Naive thymus-derived CD8-positive, alpha-beta T cell (primary cell): ENCODE data around the gene EMC6. TPM values are rescaled to one million over a fixed set of nuclear protein-coding genes. Genes with fewer than 3 reads are reported as not detected.

Experiments used
- ATAC-seq, 2 donors: fragments of 150-1000 bp; cut with Tn5 transposase in 1 of 2; sonication (Bioruptor Pico), chemical (Tn5 transposase) in 1 of 2; 1 replicate in 1 of 2; 2 replicates in 1 of 2; pipeline ENCODE4 v1.10.0; 2021; ENCODE audit warnings: mild to moderate bottlenecking in 2 of 2, moderate library complexity in 2 of 2
- POLR2A ChIA-PET: fragments of 350-600 bp; sonication (Branson Sonifier 250); formaldehyde crosslinking; loops from one replicate; lab custom pipeline; 2021; ENCODE audit warnings: antibody characterized with exemption; lab: Charles Lee
- DNase-seq, 10 donors: peaks; one replicate each; pipeline versions ENCODE4 v3.0.0 to v3.0.0-alpha.2; 2020 to 2022
- H3K27ac Mint-ChIP-seq, 10 donors: one replicate each; pipeline ENCODE4 v1.8.0; 2020 to 2022; ENCODE audit warnings: mild to moderate bottlenecking in 10 of 10, mixed read lengths in 10 of 10, moderate library complexity in 4 of 10, inconsistent platforms in 1 of 10
- H3K27me3 Mint-ChIP-seq, 5 donors: one replicate each; pipeline ENCODE4 v1.8.0; 2021 to 2022; ENCODE audit warnings: mixed read lengths in 5 of 5
- H3K36me3 Mint-ChIP-seq, 3 donors: one replicate each; pipeline ENCODE4 v1.8.0; 2020 to 2022; ENCODE audit warnings: mixed read lengths in 3 of 3, mild to moderate bottlenecking in 2 of 3, inconsistent platforms in 1 of 3
- H3K4me1 Mint-ChIP-seq, 4 donors: one replicate each; pipeline ENCODE4 v1.8.0; 2021 to 2022; ENCODE audit warnings: mixed read lengths in 4 of 4
- H3K4me3 Mint-ChIP-seq, 10 donors: one replicate each; pipeline ENCODE4 v1.8.0; 2020 to 2022; ENCODE audit warnings: mild to moderate bottlenecking in 10 of 10, mixed read lengths in 10 of 10, moderate library complexity in 6 of 10, inconsistent platforms in 1 of 10
- H3K9me3 Mint-ChIP-seq, 9 donors: one replicate each; pipeline ENCODE4 v1.8.0; 2020 to 2022; ENCODE audit warnings: mixed read lengths in 9 of 9, mild to moderate bottlenecking in 3 of 9, inconsistent platforms in 1 of 9, moderate library complexity in 1 of 9
- polyA plus RNA-seq, 3 donors: library from polyadenylated mRNA; unstranded; fragments of 300-500 nt; fragmentation: Illumina TruSeq; gene quantifications; one replicate each; pipeline ENCODE4 v1.2.3, GENCODE V29; 2021
- total RNA-seq, 8 experiments: library from RNA in 2 of 8; stranded (reverse) in 2 of 8; gene quantifications; one replicate each; pipeline ENCODE4 v1.2.3 and lab custom pipeline; 2021 to 2026

EMC6 gene
- total and polyA plus RNA-seq, 5 experiments from 2014 or later = 29.8 to 97.0 (median 83.3) TPM

DNA sequence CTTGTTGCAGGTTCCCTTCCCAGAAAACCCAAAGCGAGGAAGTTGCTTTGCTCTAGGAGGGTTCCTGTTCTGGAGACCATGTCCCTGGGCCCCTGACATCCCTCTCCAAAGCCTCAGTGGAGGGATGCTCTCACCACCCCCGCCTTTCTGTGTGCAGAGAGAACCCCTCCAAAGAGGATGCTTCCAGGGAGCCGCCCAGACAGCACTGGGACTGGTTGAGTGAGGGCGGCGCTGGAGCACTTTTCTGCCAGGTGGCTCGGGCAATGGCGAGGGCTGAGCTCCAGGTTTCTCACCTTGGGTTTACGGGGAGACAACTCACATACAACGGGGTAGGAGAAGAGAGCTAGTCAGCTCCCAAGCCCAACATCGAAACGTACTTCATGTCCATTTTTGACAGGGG is 7.3 kb downstream of the EMC6 start:
- POLR2A ChIA-PET = no interaction called here
- no peak for ATAC-seq
- H3K27me3 Mint-ChIP-seq = no peaks in the 10 kb centered on the region

DNA sequence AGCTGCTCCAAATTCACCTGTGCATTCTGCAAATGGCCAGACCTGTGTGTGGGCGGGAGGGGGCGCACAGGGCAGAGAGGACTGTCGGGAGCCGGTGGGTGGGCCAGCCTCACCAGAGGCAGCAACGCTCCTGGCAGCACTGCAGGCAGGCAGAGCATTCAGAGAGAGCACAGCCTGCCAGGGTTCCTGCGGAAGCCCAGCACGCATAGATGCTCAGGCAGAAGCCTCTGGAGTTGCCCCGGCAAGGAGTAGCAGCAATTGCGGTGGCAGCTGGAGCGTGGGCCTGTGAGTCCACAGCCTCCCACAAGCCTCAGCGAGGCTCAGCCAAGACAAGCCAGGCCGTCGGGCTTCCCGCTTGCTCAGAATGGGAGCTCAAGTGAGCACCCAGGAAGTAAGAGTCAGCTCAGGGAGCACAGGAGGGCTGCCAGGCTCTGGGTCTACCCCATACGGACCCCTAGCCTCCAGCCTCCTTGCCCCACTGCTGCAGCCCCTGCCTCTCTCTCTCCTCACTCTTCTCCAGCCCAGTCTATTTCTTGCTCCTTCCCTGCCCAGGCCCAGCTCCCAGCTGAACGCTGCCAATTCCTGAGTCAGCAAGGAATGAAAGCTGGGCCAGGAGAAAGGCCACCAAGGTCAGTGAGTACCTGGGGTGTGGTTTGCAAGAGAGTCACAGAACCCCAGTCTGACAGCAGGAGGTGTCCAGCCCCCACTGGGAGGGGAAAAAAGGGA is 9.6 kb downstream of the EMC6 start:
- no peak for ATAC-seq
- H3K27me3 Mint-ChIP-seq = no peaks in the 10 kb centered on the region
- H3K4me3 Mint-ChIP-seq = no peak overlapping the region
- no peak for DNase-seq
- no peaks in the 10 kb centered on the region for H3K9me3 Mint-ChIP-seq
- POLR2A ChIA-PET = interaction anchor here (1.9 kb wide), 1 partner anchor 45 kb away, joined by 5 read pairs; the partner anchor contains the start of gene HASPIN
- H3K27ac Mint-ChIP-seq = peak overlapping the region in 1 of 10 donors; percentile 82
- H3K4me1 Mint-ChIP-seq = peaks cover 6 to 14% (median 10%) of the 10 kb centered on the region in 4 donors
- peaks cover 0 to 8% (median 0%) of the 10 kb centered on the region in 3 donors for H3K36me3 Mint-ChIP-seq

More for the DNA sequence above, 7.3 kb downstream of the EMC6 start:
- Mint-ChIP-seq H3K4me3 (no peak overlapping the region), H3K9me3 (no peaks in the 10 kb centered on the region), H3K36me3 (peaks cover 0 to 16% (median 0%) of the 10 kb centered on the region in 3 donors), H3K4me1 (peaks cover 0 to 5% (median 4%) of the 10 kb centered on the region in 4 donors), H3K27ac (no peak overlapping the region)
- no peak for DNase-seq

DNA sequence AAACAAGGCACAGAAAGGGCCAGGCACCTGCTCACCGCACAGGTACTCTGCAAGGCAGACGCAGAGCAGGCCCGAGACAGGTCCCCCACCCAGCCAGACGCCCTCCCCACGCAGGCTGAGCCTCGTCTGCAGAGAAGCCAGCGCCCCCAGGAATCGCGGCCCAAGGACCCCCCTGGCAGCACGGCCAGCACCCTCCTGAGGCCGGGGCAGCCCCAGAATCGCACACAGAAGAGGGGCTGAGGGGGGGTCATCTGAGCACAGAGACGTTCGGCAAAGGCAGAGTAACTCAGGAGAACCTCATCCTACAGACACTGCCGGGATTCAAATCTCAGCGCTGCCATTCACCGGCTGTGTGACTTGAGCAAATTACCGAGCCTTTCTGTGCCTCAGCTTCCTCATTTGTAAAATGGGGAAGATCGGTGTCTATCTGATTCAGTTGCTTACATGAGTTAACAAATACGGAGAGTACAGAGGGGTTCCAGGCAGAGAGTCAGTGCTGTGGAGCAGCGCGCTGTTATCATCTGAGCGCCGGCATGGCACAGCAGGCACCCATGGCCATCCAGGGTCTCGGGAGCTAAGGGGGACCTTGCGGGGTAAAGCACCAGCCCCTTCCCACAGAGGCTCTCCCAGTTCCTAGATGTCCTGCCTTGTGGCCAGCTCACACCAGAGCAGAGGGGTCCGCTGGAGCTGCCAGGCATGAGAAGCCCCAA is 10.4 kb downstream of the EMC6 start:
- no peaks in the 10 kb centered on the region for H3K9me3 Mint-ChIP-seq
- ATAC-seq (no peak), DNase-seq (peak in 1 of 10 donors; percentile 19)
- H3K4me1 Mint-ChIP-seq = peaks cover 8 to 18% (median 12%) of the 10 kb centered on the region in 4 donors
- H3K36me3 Mint-ChIP-seq = peaks cover 0 to 8% (median 0%) of the 10 kb centered on the region in 3 donors
- no peak overlapping the region for H3K4me3 Mint-ChIP-seq
- no peaks in the 10 kb centered on the region for H3K27me3 Mint-ChIP-seq
- POLR2A ChIA-PET = interaction anchor here (1.0 to 1.9 kb wide), 2 partner anchors 44 to 59 kb away, joined by 3 to 5 read pairs; partner anchors contain the start of gene HASPIN
- no peak overlapping the region for H3K27ac Mint-ChIP-seq

DNA sequence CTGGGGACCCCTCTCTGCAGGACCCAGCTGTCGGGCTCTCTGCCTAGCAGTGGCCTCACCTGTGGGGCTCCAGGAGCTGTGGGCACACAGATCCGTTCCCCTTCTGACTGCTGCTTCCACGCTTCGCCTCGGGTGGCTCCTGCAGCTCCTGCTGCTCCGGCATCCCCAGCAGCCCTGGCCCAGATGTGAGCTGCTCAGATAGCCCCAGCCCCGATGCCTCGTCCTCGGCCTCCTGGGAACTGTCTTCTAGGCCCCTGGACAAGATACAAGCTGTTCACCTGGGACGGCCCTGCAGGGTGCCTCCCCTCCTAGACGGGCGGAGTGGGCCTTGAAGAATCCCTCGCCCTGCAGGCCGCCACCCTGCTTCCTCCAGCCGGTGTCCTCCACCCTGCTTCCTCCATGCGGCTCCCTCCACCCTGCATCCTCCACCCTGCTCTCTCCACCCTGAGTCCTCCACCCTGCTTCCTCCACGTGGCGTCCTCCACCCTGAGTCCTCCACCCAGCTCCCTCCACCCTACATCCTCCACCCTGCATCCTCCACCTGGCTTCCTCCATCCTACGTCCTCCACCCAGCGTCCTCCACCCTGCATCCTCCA is 11.0 kb downstream of the EMC6 start:
- no peaks in the 10 kb centered on the region for H3K27me3 Mint-ChIP-seq
- H3K27ac Mint-ChIP-seq = no peak overlapping the region
- POLR2A ChIA-PET = interaction anchor here (1.0 kb wide), 1 partner anchor 58 kb away, joined by 3 read pairs; no protein-coding TSS in a partner anchor
- H3K36me3 Mint-ChIP-seq = peaks cover 0 to 8% (median 0%) of the 10 kb centered on the region in 3 donors
- H3K4me1 Mint-ChIP-seq = peaks cover 8 to 20% (median 12%) of the 10 kb centered on the region in 4 donors
- no peaks in the 10 kb centered on the region for H3K9me3 Mint-ChIP-seq
- no peak overlapping the region for H3K4me3 Mint-ChIP-seq
- DNase-seq = peak in 1 of 10 donors; percentile 61
- no peak for ATAC-seq

- ATAC-seq = no peak
- Mint-ChIP-seq H3K4me1 (peaks cover 8 to 20% (median 11%) of the 10 kb centered on the region in 4 donors), H3K27me3 (no peaks in the 10 kb centered on the region), H3K27ac (no peak overlapping the region), H3K9me3 (no peaks in the 10 kb centered on the region), H3K4me3 (no peak overlapping the region), H3K36me3 (peaks cover 0 to 6% (median 0%) of the 10 kb centered on the region in 3 donors)
- POLR2A ChIA-PET = no interaction called here
- peak in 1 of 10 donors; percentile 56 for DNase-seq
Observed at GRCh38 chr17:3681057-3681456, 12.4 kb downstream of the EMC6 start.

DNA sequence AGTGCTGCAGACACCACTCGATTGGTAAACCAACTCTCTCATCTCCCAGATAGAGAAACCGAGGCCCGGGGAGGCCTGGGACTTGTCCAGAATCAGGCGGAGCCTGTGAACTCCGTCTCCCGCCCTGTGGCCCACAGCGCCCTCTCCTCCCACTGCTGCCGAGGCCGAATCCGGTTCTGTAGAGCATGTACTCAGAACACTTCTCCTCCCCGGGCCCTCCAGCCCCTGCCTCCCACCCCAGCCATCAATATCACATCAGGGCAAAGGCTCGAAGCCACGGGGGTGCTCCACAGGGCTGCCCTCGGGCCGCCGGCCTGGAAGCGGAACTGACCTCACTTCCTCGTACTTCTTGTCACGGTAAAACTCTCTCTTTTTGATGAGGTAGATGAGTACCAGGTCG is 13.0 kb downstream of the EMC6 start:
- H3K36me3 Mint-ChIP-seq = peaks cover 0 to 6% (median 0%) of the 10 kb centered on the region in 3 donors
- H3K4me1 Mint-ChIP-seq = peaks cover 8 to 20% (median 11%) of the 10 kb centered on the region in 4 donors
- H3K4me3 Mint-ChIP-seq = no peak overlapping the region
- POLR2A ChIA-PET = interaction anchor here (1.5 kb wide), 1 partner anchor 14 kb away, joined by 4 read pairs; the partner anchor contains the start of gene P2RX5
- no peak overlapping the region for H3K27ac Mint-ChIP-seq
- peak in 1 of 10 donors; percentile 21 for DNase-seq
- H3K9me3 Mint-ChIP-seq = no peaks in the 10 kb centered on the region
- H3K27me3 Mint-ChIP-seq = no peaks in the 10 kb centered on the region
- ATAC-seq = no peak

- H3K27me3 Mint-ChIP-seq = no peaks in the 10 kb centered on the region
- H3K36me3 Mint-ChIP-seq = peaks cover 0 to 6% (median 0%) of the 10 kb centered on the region in 3 donors
- H3K9me3 Mint-ChIP-seq = no peaks in the 10 kb centered on the region
- H3K27ac Mint-ChIP-seq = peak overlapping the region in 1 of 10 donors; percentile 59
- no peak overlapping the region for H3K4me3 Mint-ChIP-seq
- ATAC-seq (no peak), DNase-seq (peak in 1 of 10 donors; percentile 52)
- peaks cover 8 to 20% (median 11%) of the 10 kb centered on the region in 4 donors for H3K4me1 Mint-ChIP-seq
- POLR2A ChIA-PET = interaction anchor here (1.5 kb wide), 1 partner anchor 14 kb away, joined by 4 read pairs; the partner anchor contains the start of gene P2RX5
Observed at GRCh38 chr17:3682033-3682432, 13.4 kb downstream of the EMC6 start.

GRCh38 chr17:3683054-3683511 is 14.5 kb downstream of the EMC6 start:
- DNase-seq (peak; percentile 28 to 79 (median 58)), ATAC-seq (peak; percentile 91 to 96)
- H3K4me3 Mint-ChIP-seq = no peak overlapping the region
- H3K36me3 Mint-ChIP-seq = peaks cover 0 to 2% (median 0%) of the 10 kb centered on the region in 3 donors
- POLR2A ChIA-PET = interaction anchor here (0.5 to 1.5 kb wide), 4 partner anchors 12 to 89 kb away, joined by 3 to 4 read pairs (median 3); partner anchors contain the start of gene P2RX5
- H3K27me3 Mint-ChIP-seq = no peaks in the 10 kb centered on the region
- H3K4me1 Mint-ChIP-seq = peaks cover 8 to 22% (median 11%) of the 10 kb centered on the region in 4 donors
- no peaks in the 10 kb centered on the region for H3K9me3 Mint-ChIP-seq
- H3K27ac Mint-ChIP-seq = peak overlapping the region in 2 of 10 donors; percentile 39 to 53

DNA sequence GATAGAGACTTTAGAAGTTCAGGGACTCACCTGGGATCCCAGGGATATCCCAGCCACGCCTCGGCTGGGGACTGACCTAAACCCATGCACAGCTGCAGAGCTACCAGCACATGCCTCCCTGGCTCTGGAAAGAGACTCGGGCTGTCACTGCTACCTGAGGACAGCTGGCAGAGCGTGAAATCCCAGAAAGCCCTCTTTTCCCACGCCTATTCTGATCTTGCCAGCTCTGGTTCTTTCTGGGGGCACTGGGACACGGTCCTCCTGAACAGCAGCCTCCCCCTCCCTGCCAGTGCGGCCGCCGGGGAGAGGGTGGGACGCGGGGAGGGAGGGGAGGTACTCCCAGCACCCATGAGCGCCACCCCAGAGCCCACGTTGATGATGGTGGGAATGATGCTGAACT is 16.6 kb downstream of the EMC6 start:
- Mint-ChIP-seq H3K4me3 (no peak overlapping the region), H3K27me3 (no peaks in the 10 kb centered on the region), H3K27ac (no peak overlapping the region), H3K9me3 (no peaks in the 10 kb centered on the region), H3K4me1 (peaks cover 8 to 35% (median 12%) of the 10 kb centered on the region in 4 donors), H3K36me3 (peaks cover 0 to 5% (median 0%) of the 10 kb centered on the region in 3 donors)
- ATAC-seq (no peak), DNase-seq (no peak)
- POLR2A ChIA-PET = no interaction called here

GRCh38 chr17:3688027-3688553 is 19.5 kb downstream of the EMC6 start:
- peak overlapping the region in 3 of 10 donors; percentile 11 to 63 (median 61) for H3K27ac Mint-ChIP-seq
- POLR2A ChIA-PET = no interaction called here
- no peaks in the 10 kb centered on the region for H3K27me3 Mint-ChIP-seq
- ATAC-seq = no peak
- DNase-seq = no peak
- H3K4me1 Mint-ChIP-seq = peaks cover 9 to 41% (median 10%) of the 10 kb centered on the region in 4 donors
- no peaks in the 10 kb centered on the region for H3K9me3 Mint-ChIP-seq
- H3K36me3 Mint-ChIP-seq = peaks cover 0 to 12% (median 3%) of the 10 kb centered on the region in 3 donors
- H3K4me3 Mint-ChIP-seq = peak overlapping the region in 1 of 10 donors; percentile 28

- Mint-ChIP-seq H3K9me3 (no peaks in the 10 kb centered on the region), H3K4me1 (peaks cover 6 to 42% (median 10%) of the 10 kb centered on the region in 4 donors), H3K27ac (no peak overlapping the region), H3K4me3 (peak overlapping the region in 1 of 10 donors; percentile 28), H3K27me3 (no peaks in the 10 kb centered on the region), H3K36me3 (peaks cover 0 to 12% (median 3%) of the 10 kb centered on the region in 3 donors)
- DNase-seq (no peak), ATAC-seq (peak in 1 of 2 donors; percentile 20)
- POLR2A ChIA-PET = no interaction called here
Observed at GRCh38 chr17:3688852-3689261, 20.2 kb downstream of the EMC6 start.
